Progenitor cell of endocrine pancreas (in vitro differentiated cells): ENCODE data around the gene CNGA3. TPM values are rescaled to one million over a fixed set of nuclear protein-coding genes. Genes with fewer than 3 reads are reported as not detected.
"Not testable (repeated sequence)": the region's sequence is repeated elsewhere in the genome, so short reads cannot be mapped to it uniquely, and the experiment has no call there.

Experiments
- DNase-seq: peaks from one replicate; pipeline ENCODE4 v3.0.0; 2021; ENCODE audit warnings: low spot score; ENCODE audit not compliant: unreplicated experiment
- H3K27ac Mint-ChIP-seq: 2 replicates; pipeline ENCODE4 v1.8.0; 2021; ENCODE audit warnings: mild to moderate bottlenecking, moderate library complexity, mixed read lengths
- H3K27me3 Mint-ChIP-seq: 2 replicates; pipeline ENCODE4 v1.8.0; 2021; ENCODE audit warnings: mixed read lengths
- H3K36me3 Mint-ChIP-seq: 2 replicates; pipeline ENCODE4 v1.8.0; 2022; ENCODE audit warnings: mixed read lengths; ENCODE audit not compliant: insufficient read depth
- H3K4me1 Mint-ChIP-seq: 2 replicates; pipeline ENCODE4 v1.8.0; 2021; ENCODE audit warnings: low read depth, mixed read lengths
- H3K4me3 Mint-ChIP-seq: 2 replicates; pipeline ENCODE4 v1.8.0; 2021; ENCODE audit warnings: low read depth, mild to moderate bottlenecking, moderate library complexity, mixed read lengths
- H3K9me3 Mint-ChIP-seq: 2 replicates; pipeline ENCODE4 v1.8.0; 2021; ENCODE audit warnings: low read depth, mixed read lengths
- total RNA-seq: library from RNA; stranded (reverse); gene quantifications from 2 replicates; pipeline ENCODE4 v1.2.1, GENCODE V29; 2021
- TF ChIP-seq, protein P1 (sequence below): fragments of 200-600 bp; sonication (generic); IDR thresholded peaks from one replicate; pipeline ENCODE4 v1.5.0; 2021; ENCODE audit warnings: antibody characterized with exemption, mild to moderate bottlenecking; ENCODE audit not compliant: unreplicated experiment

Gene CNGA3
- total RNA-seq, 1 donor from 2014 or later: 5.3 TPM

DNA sequence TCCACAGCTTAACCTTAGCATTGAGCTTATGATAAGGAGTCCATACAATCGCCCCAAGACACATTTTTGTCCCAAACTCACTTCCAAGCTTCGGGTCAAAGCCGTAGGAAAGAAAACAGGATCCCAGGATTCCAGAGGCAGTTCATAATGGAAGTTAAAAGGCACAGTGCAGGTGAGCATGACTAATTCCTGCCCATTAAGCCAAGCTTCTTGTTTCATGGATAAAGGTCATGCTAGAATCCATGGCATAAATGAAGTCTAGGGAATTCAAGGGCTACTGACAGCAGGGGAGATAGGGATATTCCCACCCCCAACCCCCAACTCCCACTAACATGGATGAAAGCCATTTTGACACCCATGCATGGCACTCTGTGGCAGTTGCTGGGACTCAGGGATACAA, 88.2 kb downstream of the CNGA3 start:
- H3K36me3 Mint-ChIP-seq: no peaks in the 10 kb centered on the region
- no peak overlapping the region for H3K27ac Mint-ChIP-seq
- DNase-seq: no peak
- H3K27me3 Mint-ChIP-seq: no peaks in the 10 kb centered on the region
- H3K4me1 Mint-ChIP-seq: no peaks in the 10 kb centered on the region
- H3K4me3 Mint-ChIP-seq: no peak overlapping the region
- TF ChIP-seq, protein P1, sequence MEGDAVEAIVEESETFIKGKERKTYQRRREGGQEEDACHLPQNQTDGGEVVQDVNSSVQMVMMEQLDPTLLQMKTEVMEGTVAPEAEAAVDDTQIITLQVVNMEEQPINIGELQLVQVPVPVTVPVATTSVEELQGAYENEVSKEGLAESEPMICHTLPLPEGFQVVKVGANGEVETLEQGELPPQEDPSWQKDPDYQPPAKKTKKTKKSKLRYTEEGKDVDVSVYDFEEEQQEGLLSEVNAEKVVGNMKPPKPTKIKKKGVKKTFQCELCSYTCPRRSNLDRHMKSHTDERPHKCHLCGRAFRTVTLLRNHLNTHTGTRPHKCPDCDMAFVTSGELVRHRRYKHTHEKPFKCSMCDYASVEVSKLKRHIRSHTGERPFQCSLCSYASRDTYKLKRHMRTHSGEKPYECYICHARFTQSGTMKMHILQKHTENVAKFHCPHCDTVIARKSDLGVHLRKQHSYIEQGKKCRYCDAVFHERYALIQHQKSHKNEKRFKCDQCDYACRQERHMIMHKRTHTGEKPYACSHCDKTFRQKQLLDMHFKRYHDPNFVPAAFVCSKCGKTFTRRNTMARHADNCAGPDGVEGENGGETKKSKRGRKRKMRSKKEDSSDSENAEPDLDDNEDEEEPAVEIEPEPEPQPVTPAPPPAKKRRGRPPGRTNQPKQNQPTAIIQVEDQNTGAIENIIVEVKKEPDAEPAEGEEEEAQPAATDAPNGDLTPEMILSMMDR: no peak
- H3K9me3 Mint-ChIP-seq: peaks cover 29% of the 10 kb centered on the region

- H3K27me3 Mint-ChIP-seq, H3K4me3 Mint-ChIP-seq, H3K36me3 Mint-ChIP-seq, H3K27ac Mint-ChIP-seq, H3K4me1 Mint-ChIP-seq, DNase-seq: not testable (repeated sequence)
- H3K9me3 Mint-ChIP-seq: peaks cover 31% of the 10 kb centered on the region
Observed at GRCh38 chr2:98435670-98436069, 89.4 kb downstream of the CNGA3 start.

DNA sequence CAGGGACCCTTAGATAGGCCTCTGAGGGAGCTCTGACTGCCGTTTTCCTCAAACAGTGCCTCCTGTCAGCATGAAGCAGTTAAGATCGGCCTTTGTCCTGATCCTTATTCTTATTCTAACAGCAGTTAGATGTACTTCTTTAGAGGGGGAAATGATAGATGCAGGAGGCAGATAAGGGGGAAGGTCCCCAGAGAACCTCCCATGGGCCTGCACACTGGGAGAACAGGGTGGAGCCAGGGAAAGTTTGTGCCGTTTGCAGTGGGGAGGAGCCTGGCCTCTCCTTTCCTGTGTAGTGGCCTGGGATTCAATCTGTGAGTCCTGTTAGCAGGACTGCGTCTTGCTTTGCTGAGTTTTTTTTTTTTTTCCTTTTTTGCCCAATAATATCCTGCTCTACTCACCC, 90.5 kb downstream of the CNGA3 start:
- no peak for DNase-seq
- Mint-ChIP-seq H3K27ac (peak overlapping the region; percentile 45), H3K4me3 (no peak overlapping the region), H3K4me1 (peaks cover 5% of the 10 kb centered on the region), H3K27me3 (no peaks in the 10 kb centered on the region), H3K36me3 (peaks cover 1% of the 10 kb centered on the region), H3K9me3 (peaks cover 27% of the 10 kb centered on the region)
- TF ChIP-seq, protein P1: no peak

- no peak for DNase-seq
- H3K9me3 Mint-ChIP-seq: peaks cover 22% of the 10 kb centered on the region
- H3K4me1 Mint-ChIP-seq: peaks cover 15% of the 10 kb centered on the region
- H3K4me3 Mint-ChIP-seq: no peak overlapping the region
- H3K27me3 Mint-ChIP-seq: no peaks in the 10 kb centered on the region
- peaks cover 1% of the 10 kb centered on the region for H3K36me3 Mint-ChIP-seq
- TF ChIP-seq, protein P1: no peak
- H3K27ac Mint-ChIP-seq: no peak overlapping the region
Observed at GRCh38 chr2:98438190-98439133, 92.2 kb downstream of the CNGA3 start.

DNA sequence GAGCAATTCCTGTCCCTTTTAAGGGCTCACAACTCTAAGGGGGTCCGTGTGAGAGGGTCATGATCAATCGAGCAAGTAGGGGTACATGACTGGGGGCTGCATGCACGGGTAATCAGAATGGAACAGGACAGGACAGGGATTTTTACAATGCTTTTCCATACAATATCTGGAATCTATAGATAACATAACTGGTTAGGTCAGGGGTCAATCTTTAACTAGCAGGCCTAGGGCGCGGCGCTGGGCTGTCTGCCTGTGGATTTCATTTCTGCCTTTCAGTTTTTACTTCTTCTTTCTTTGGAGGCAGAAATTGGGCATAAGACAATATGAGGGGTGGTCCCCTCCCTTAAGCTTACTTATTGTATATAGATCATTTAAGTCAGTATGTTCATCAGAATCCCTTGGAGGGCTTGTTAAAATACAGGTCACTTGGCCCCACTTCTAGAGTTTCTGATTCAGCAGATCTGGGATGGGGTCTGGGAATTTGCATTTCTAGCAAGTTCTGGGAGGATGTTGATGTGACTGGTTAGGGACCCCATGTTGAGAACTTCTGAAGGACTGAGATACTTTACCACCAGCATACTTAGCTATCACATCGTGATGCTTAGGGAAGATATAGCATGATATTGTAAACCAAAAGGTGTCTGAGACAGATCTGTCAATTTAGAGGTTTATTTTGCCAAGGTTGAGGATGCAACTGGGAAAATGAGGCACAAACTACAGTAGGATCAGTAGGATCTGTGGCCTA, 95.6 kb downstream of the CNGA3 start:
- H3K4me3 Mint-ChIP-seq: no peak overlapping the region
- TF ChIP-seq, protein P1: no peak
- peak overlapping the region; percentile 79 for H3K27ac Mint-ChIP-seq
- peaks cover 1% of the 10 kb centered on the region for H3K36me3 Mint-ChIP-seq
- no peak for DNase-seq
- H3K9me3 Mint-ChIP-seq: peaks cover 15% of the 10 kb centered on the region
- H3K27me3 Mint-ChIP-seq: no peaks in the 10 kb centered on the region
- H3K4me1 Mint-ChIP-seq: peaks cover 32% of the 10 kb centered on the region
